SU-DHL-6 (cell line): ENCODE data around the gene INA.

Experiments used
- CTCF ChIP-seq: fragments of 200-600 bp; sonication (generic); IDR thresholded peaks from one replicate; pipeline ENCODE4 v1.5.1; 2017; ENCODE audit warnings: antibody characterized with exemption, mild to moderate bottlenecking, low read length, moderate library complexity; ENCODE audit not compliant: insufficient read depth, poor library complexity, severe bottlenecking
- EZH2phosphoT487 ChIP-seq: fragments of 200-600 bp; sonication (generic), shearing (Covaris generic); conservative IDR thresholded peaks from 2 replicates; pipeline ENCODE4 v1.6.1; 2018; ENCODE audit warnings: mild to moderate bottlenecking, antibody characterized with exemption, low read length, moderate library complexity, mixed read lengths

- no peak for TF ChIP-seq CTCF
- no peak for TF ChIP-seq EZH2phosphoT487
Measured at GRCh38 chr10:103281753-103282152, 4.8 kb downstream of the INA start.
